ENCODE data around the gene GATA6. TPM values are rescaled to one million over a fixed set of nuclear protein-coding genes. Genes with fewer than 3 reads are reported as not detected.

GATA6 gene
- total RNA-seq, 4 donors from 2014 or later = 2.0 to 5.7 (median 2.9) TPM

- TF ChIP-seq CTCF (IDR thresholded peaks at IDR 0.05; ENCODE audit: low read depth) = no peak
These were observed 14.3 kb downstream of the GATA6 start for GRCh38 chr18:22183698-22184170.

GRCh38 chr18:22185273-22185672 is 15.9 kb downstream of the GATA6 start:
- no peak for TF ChIP-seq CTCF (IDR thresholded peaks at IDR 0.05; ENCODE audit: low read depth)

- no peak for TF ChIP-seq CTCF (IDR thresholded peaks at IDR 0.05; ENCODE audit: low read depth)
These were observed 16.5 kb downstream of the GATA6 start for GRCh38 chr18:22185771-22186386.

GRCh38 chr18:22186484-22186971 is 17.1 kb downstream of the GATA6 start:
- TF ChIP-seq CTCF (IDR thresholded peaks at IDR 0.05; ENCODE audit: low read depth) = no peak

GRCh38 chr18:22188559-22189267 is 19.3 kb downstream of the GATA6 start:
- no peak for TF ChIP-seq CTCF (IDR thresholded peaks at IDR 0.05; ENCODE audit: low read depth)

GRCh38 chr18:22189449-22190166 is 20.2 kb downstream of the GATA6 start:
- TF ChIP-seq CTCF (IDR thresholded peaks at IDR 0.05; ENCODE audit: low read depth) = no peak

- TF ChIP-seq CTCF (IDR thresholded peaks at IDR 0.05; ENCODE audit: low read depth) = no peak
These were observed 21.9 kb downstream of the GATA6 start for GRCh38 chr18:22191346-22191695.
